HCT116 (cell line): ENCODE data around the gene PLCH2.

Experiments used
- ATF3 ChIP-seq: IDR thresholded peaks from 2 replicates; pipeline ENCODE4 v1.6.1; 2012
- CTCF ChIP-seq, 3 experiments: fragments of 200-600 bp in 1 of 3; sonication (generic) in 1 of 3; IDR thresholded peaks in 2 of 3; conservative IDR thresholded peaks in 1 of 3; 2 replicates each; pipeline ENCODE4 v1.5.1; 2012 to 2017; ENCODE audit warnings: low read depth in 2 of 3, low read length in 2 of 3, antibody characterized with exemption in 1 of 3, borderline replicate concordance in 1 of 3, control low read depth in 1 of 3, mild to moderate bottlenecking in 1 of 3, mixed read lengths in 1 of 3, mixed run types in 1 of 3, moderate library complexity in 1 of 3; ENCODE audit not compliant: insufficient read depth in 1 of 3
- EZH2 ChIP-seq: fragments of 200-600 bp; sonication (generic); IDR thresholded peaks from 2 replicates; pipeline ENCODE4 v1.6.1; 2017; ENCODE audit warnings: antibody characterized with exemption, mixed run types
- POLR2A ChIP-seq: IDR thresholded peaks from 2 replicates; pipeline ENCODE4 v1.7.0; 2011; ENCODE audit warnings: borderline replicate concordance; ENCODE audit not compliant: insufficient read depth, insufficient read length; ENCODE audit errors: extremely low read depth

DNA sequence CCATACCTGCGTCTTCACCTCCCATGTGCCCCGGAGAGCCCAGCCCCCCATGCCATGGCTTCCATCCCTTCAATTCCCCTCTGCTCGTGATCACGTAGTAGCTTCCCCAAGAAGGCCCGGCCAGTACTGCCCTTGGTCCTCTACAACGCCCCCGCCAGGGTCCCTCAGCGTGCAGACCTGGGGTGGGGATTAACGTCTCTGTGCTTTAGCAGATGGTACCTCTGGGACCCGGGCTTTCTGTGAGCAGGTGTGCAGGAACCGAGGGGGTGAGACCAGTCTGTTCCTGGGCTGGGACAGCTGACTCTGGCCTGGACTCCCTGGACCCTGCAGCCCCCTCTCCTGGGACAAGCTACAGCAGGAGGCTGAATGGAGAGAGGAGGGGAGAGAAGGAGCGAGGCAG, 1.2 kb downstream of the PLCH2 start:
- TF ChIP-seq CTCF (IDR thresholded peaks at IDR 0.05 in 2 of 3, conservative IDR thresholded peaks at IDR 0.05 in 1 of 3; ENCODE audit: borderline replicate concordance in 1 of 3, insufficient read depth in 1 of 3, low read depth in 2 of 3, low read length in 2 of 3) (no peak), ATF3 (no peak), EZH2 (no peak), POLR2A (no peak)
